ENCODE results near the gene KRT73. TPM values are rescaled to one million over a fixed set of nuclear protein-coding genes. Genes with fewer than 3 reads are reported as not detected.

Gene KRT73
- total RNA-seq, 4 donors from 2014 or later, result 0.15 TPM; not detected in 3

DNA sequence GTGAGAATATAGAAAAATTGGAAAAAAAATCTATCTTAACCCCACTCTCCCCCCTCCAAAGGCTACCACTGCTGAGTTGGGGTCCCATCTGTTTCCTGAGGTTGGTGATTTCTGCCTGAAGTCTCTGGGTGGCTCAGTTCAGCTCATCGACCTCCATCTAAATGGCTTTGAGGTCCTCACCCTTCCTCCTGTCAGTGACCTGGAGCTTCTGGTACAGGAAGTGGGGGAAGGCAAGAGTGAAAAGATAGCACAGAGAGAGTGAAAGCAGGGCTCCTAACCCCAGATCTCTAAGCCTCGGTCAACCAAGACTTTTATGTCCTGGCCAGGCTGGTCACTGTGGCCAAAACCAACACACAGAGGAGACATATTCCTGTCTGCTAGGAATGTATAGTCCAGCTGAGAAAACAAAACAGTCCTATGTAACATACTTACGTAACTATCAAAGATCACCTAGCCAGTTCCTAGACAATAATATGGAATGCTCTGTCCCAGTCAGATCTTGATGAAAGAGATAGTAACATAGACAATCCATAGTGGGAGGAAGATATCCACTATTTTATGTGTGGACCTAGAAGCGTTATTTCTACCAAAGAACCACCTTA is 12.3 kb upstream of the KRT73 start:
- Histone ChIP-seq H3K4me3 (no peak overlapping the region), H3K27ac (no peak overlapping the region), H3K36me3 (no peaks in the 10 kb centered on the region), H3K9me3 (no peaks in the 10 kb centered on the region), H3K27me3 (peaks cover 0 to 42% (median 0%) of the 10 kb centered on the region in 4 donors), H3K4me1 (peaks cover 0 to 8% (median 0%) of the 10 kb centered on the region in 3 donors)
- TF ChIP-seq POLR2A (IDR thresholded peaks at IDR 0.05), result no peak
- TF ChIP-seq, protein P1, sequence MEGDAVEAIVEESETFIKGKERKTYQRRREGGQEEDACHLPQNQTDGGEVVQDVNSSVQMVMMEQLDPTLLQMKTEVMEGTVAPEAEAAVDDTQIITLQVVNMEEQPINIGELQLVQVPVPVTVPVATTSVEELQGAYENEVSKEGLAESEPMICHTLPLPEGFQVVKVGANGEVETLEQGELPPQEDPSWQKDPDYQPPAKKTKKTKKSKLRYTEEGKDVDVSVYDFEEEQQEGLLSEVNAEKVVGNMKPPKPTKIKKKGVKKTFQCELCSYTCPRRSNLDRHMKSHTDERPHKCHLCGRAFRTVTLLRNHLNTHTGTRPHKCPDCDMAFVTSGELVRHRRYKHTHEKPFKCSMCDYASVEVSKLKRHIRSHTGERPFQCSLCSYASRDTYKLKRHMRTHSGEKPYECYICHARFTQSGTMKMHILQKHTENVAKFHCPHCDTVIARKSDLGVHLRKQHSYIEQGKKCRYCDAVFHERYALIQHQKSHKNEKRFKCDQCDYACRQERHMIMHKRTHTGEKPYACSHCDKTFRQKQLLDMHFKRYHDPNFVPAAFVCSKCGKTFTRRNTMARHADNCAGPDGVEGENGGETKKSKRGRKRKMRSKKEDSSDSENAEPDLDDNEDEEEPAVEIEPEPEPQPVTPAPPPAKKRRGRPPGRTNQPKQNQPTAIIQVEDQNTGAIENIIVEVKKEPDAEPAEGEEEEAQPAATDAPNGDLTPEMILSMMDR (IDR thresholded peaks at IDR 0.05), result no peak
- WGBS, 2 donors, result 58 to 73% methylated on average over 4 of the region's 4 CpGs
- intact Hi-C loops (cut with DNase I), result no loop called here
- DNase-seq, result no peak

DNA sequence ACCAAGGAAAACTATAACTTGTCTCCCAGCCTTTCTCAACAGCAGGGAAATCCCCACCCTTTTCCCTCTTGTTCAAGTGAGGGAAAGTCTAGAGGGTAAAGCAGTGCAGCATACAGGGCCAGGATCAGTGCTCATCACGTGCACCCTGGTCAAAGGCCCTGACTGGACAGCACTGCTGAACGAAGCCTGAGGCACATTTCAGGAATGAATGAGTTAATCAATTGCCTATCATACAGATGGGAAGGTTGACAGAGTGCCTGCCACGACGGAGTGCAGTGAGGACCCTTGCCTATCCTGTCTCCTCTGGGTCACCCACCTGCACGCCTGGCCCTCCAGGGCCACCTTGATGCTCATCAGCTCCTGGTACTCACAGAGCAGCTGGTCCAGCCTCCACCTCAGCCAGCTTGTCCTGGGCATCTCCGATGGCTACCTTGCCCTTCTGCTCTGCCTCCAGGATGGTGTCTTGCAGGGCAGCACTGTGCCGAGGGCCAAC is 11.7 kb upstream of the KRT73 start:
- Histone ChIP-seq H3K4me3 (no peak overlapping the region), H3K9me3 (no peaks in the 10 kb centered on the region), H3K36me3 (no peaks in the 10 kb centered on the region), H3K27ac (no peak overlapping the region), H3K27me3 (peaks cover 0 to 42% (median 0%) of the 10 kb centered on the region in 4 donors), H3K4me1 (peaks cover 0 to 8% (median 0%) of the 10 kb centered on the region in 3 donors)
- no peak for DNase-seq
- no peak for TF ChIP-seq POLR2A (IDR thresholded peaks at IDR 0.05)
- TF ChIP-seq, protein P1 (IDR thresholded peaks at IDR 0.05), result no peak
- intact Hi-C loops (cut with DNase I), result no loop called here
- 65 to 70% methylated on average over 5 of the region's 7 CpGs for WGBS, 2 donors

DNA sequence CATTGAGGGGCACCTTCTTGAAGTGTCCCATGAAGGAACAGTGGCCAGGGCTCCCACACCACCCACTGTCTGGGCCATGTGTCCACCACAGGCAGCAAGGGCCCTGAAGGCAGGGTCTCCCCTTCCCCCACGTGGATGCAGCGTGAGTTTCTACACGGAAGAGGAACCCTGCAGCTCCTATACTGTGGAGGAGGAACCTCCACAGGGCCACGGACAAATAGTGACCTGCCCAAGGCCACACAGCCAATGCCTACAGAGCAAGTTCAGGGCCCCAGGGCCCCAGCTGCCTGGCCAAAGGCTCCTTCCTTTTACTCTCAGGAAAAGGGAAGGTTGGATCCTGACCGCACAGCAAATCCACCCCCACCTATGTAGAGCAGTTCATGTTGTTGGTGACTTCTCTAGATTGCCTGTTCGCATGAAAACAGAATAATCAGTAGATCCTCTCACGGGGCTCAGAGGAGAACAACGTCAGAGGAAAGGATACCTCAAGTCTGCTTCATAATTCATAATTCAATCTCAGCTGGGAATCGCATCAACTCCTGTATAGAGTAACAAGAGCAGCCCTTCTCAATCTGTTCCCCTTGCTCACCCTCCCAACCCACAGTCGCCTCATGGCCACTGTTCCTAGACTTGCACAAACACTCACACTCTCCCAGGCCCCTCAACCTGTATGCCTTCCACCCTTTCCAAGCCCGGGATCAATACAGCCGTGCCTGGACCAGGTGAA is 11.1 kb upstream of the KRT73 start:
- no peaks in the 10 kb centered on the region for H3K9me3 ChIP-seq
- WGBS, 2 donors, result 78 to 84% methylated on average over 8 to 9 of the region's 12 CpGs

DNA sequence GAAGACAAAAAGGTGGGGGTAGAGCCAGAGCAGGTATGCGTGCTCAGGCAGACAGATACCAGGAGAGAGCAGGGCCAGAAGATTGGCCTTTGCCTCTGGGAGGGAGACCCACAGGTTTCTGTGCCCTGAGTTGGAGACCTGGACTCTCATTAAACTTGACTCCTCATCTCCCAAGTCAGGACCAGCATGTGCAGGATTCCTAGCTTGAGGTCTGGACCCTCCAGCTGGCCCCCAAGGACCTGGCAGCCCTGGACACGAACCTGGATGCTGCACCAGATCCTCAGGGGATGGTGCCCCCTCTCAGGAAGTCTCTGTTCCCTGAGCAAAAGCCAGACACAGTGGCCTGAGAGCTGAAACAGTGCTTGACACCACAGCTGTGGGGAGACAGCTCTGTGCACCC is 10.5 kb upstream of the KRT73 start:
- Histone ChIP-seq H3K4me3 (no peak overlapping the region), H3K27me3 (peaks cover 0 to 36% (median 0%) of the 10 kb centered on the region in 4 donors), H3K36me3 (no peaks in the 10 kb centered on the region), H3K9me3 (no peaks in the 10 kb centered on the region), H3K4me1 (no peaks in the 10 kb centered on the region), H3K27ac (no peak overlapping the region)
- intact Hi-C loops (cut with DNase I), result no loop called here
- 65 to 100% methylated on average over 1 to 2 of the region's 2 CpGs for WGBS, 2 donors
- TF ChIP-seq POLR2A (IDR thresholded peaks at IDR 0.05), result no peak
- TF ChIP-seq, protein P1 (IDR thresholded peaks at IDR 0.05), result no peak
- no peak for DNase-seq

More for the DNA sequence above, 11.1 kb upstream of the KRT73 start:
- TF ChIP-seq, protein P1 (IDR thresholded peaks at IDR 0.05), result no peak
- no peak for TF ChIP-seq POLR2A (IDR thresholded peaks at IDR 0.05)
- DNase-seq, result no peak
- intact Hi-C loops (cut with DNase I), result no loop called here
- H3K4me3 ChIP-seq, result no peak overlapping the region
- H3K4me1 ChIP-seq, result peaks cover 0 to 5% (median 0%) of the 10 kb centered on the region in 3 donors
- H3K27me3 ChIP-seq, result peaks cover 0 to 42% (median 0%) of the 10 kb centered on the region in 4 donors
- H3K36me3 ChIP-seq, result no peaks in the 10 kb centered on the region
- no peak overlapping the region for H3K27ac ChIP-seq

DNA sequence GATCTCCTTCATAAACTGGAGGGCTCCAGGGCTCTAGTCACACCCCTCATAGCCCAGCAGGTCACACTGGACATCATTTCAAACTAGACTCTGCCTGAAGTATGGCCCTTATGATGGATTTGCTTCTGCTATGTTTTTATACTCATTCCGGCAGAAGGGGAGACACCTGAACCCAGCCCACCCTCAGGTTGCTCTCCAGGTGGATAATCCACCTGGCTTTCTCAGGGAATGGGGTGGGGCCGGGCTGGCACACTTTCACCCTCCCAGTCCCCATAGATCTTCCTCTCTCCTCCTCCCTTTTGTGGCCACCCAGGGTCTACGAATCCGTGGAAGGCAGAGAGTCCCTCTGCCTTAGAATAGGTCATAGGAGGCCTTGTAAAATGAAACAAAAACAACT is 9.8 kb upstream of the KRT73 start:
- Histone ChIP-seq H3K4me1 (no peaks in the 10 kb centered on the region), H3K27me3 (peaks cover 0 to 33% (median 0%) of the 10 kb centered on the region in 4 donors), H3K36me3 (no peaks in the 10 kb centered on the region), H3K4me3 (no peak overlapping the region), H3K27ac (no peak overlapping the region), H3K9me3 (no peaks in the 10 kb centered on the region)
- 73 to 85% methylated on average over 2 to 4 of the region's 4 CpGs for WGBS, 2 donors
- DNase-seq, result no peak
- intact Hi-C loops (cut with DNase I), result no loop called here
- no peak for TF ChIP-seq POLR2A (IDR thresholded peaks at IDR 0.05)
- TF ChIP-seq, protein P1 (IDR thresholded peaks at IDR 0.05), result no peak
